Activated CD4-positive, CD25-positive, alpha-beta regulatory T cell treated with anti-CD3 and anti-CD28 coated beads, Interleukin-2, amount 50 U/mL, for 72 hours (primary cell): ENCODE measurements around the gene FOXN3.

Experiments used
- DNase-seq: peaks from one replicate; pipeline ENCODE4 v3.0.0; 2021

Gene FOXN3

GRCh38 chr14:89144642-89145041 lies 272.4 kb downstream of the FOXN3 start:
- no peak for DNase-seq

GRCh38 chr14:89144066-89144465 lies 273.0 kb downstream of the FOXN3 start:
- DNase-seq = no peak

- no peak for DNase-seq
These were observed 273.4 kb downstream of the FOXN3 start for GRCh38 chr14:89143595-89143994.

- DNase-seq = no peak
These were observed 274.7 kb downstream of the FOXN3 start for GRCh38 chr14:89142366-89142765.

- DNase-seq = no peak
These were observed 275.2 kb downstream of the FOXN3 start for GRCh38 chr14:89141862-89142261.

- no peak for DNase-seq
These were observed 276.7 kb downstream of the FOXN3 start for GRCh38 chr14:89140326-89140725.

GRCh38 chr14:89139404-89140247 lies 277.4 kb downstream of the FOXN3 start:
- DNase-seq = no peak

- DNase-seq = no peak
These were observed 278.2 kb downstream of the FOXN3 start for GRCh38 chr14:89138846-89139245.

GRCh38 chr14:89137526-89138163 lies 279.4 kb downstream of the FOXN3 start:
- no peak for DNase-seq

- DNase-seq = no peak
These were observed 280.4 kb downstream of the FOXN3 start for GRCh38 chr14:89136587-89136986.

GRCh38 chr14:89134640-89135039 lies 282.4 kb downstream of the FOXN3 start:
- DNase-seq = no peak

- DNase-seq = no peak
These were observed 285.9 kb downstream of the FOXN3 start for GRCh38 chr14:89131004-89131750.

- DNase-seq = no peak
These were observed 287.5 kb downstream of the FOXN3 start for GRCh38 chr14:89129570-89129969.

GRCh38 chr14:89128311-89129026 lies 288.6 kb downstream of the FOXN3 start:
- no peak for DNase-seq

- no peak for DNase-seq
These were observed 290.6 kb downstream of the FOXN3 start for GRCh38 chr14:89126461-89126860.

GRCh38 chr14:89125216-89125615 lies 291.8 kb downstream of the FOXN3 start:
- no peak for DNase-seq

- no peak for DNase-seq
These were observed 293.2 kb downstream of the FOXN3 start for GRCh38 chr14:89123851-89124250.

GRCh38 chr14:89123215-89123614 lies 293.8 kb downstream of the FOXN3 start:
- no peak for DNase-seq

- DNase-seq = no peak
These were observed 294.9 kb downstream of the FOXN3 start for GRCh38 chr14:89121968-89122620.

- no peak for DNase-seq
These were observed 300.0 kb downstream of the FOXN3 start for GRCh38 chr14:89117012-89117411.

- no peak for DNase-seq
These were observed 302.9 kb downstream of the FOXN3 start for GRCh38 chr14:89114109-89114508.

- DNase-seq = no peak
These were observed 304.3 kb downstream of the FOXN3 start for GRCh38 chr14:89112720-89113119.
